Omental fat pad (tissue), 4 donors: ENCODE data around the gene KHDC3L. TPM values are rescaled to one million over a fixed set of nuclear protein-coding genes. Genes with fewer than 3 reads are reported as not detected.

Source experiments
- ATAC-seq: fragments of 150-250 bp; one replicate; pipeline ENCODE4 v1.9.1; 2016; ENCODE audit warnings: mild to moderate bottlenecking, moderate library complexity; ENCODE audit not compliant: low FRiP score
- DNase-seq: peaks from one replicate; pipeline ENCODE4 v3.0.0-alpha.2; 2019; ENCODE audit warnings: low spot score
- CTCF ChIP-seq, 3 donors: fragments of 450-650 bp; IDR thresholded peaks; one replicate each; pipeline ENCODE4 v1.5.1; 2016 to 2017; ENCODE audit warnings: antibody characterized with exemption in 3 of 3, mild to moderate bottlenecking in 3 of 3, moderate library complexity in 2 of 3
- total RNA-seq, 4 donors: library from RNA; depleted of rRNA; stranded (reverse); fragments of >200 nt; gene quantifications; one replicate each; pipeline ENCODE4 v1.1.0, GENCODE V29; 2016

KHDC3L gene
- total RNA-seq, 4 donors from 2014 or later: not detected

GRCh38 chr6:73353636-73354593 is 8.5 kb upstream of the KHDC3L start, which contains the start of gene DPPA5:
TSS of gene DPPA5 (minus strand) at chr6:73354276. CDS start at chr6:73354225, 51 bp downstream.
- TF ChIP-seq CTCF (IDR thresholded peaks at IDR 0.05): no peak
- no peak for DNase-seq
- no peak for ATAC-seq

- ATAC-seq (no peak), DNase-seq (no peak)
- TF ChIP-seq CTCF (IDR thresholded peaks at IDR 0.05): no peak
Observed at GRCh38 chr6:73362869-73363536, 545 bp downstream of the KHDC3L start.

- no peak for ATAC-seq
- DNase-seq: no peak
- TF ChIP-seq CTCF (IDR thresholded peaks at IDR 0.05): no peak
Observed at GRCh38 chr6:73363537-73363875, 1.0 kb downstream of the KHDC3L start.

GRCh38 chr6:73364121-73364520 is 1.7 kb downstream of the KHDC3L start:
- no peak for ATAC-seq
- no peak for DNase-seq
- no peak for TF ChIP-seq CTCF (IDR thresholded peaks at IDR 0.05)

GRCh38 chr6:73364549-73364948 is 2.1 kb downstream of the KHDC3L start:
- TF ChIP-seq CTCF (IDR thresholded peaks at IDR 0.05): no peak
- ATAC-seq: no peak
- DNase-seq: no peak

- no peak for DNase-seq
- no peak for ATAC-seq
- no peak for TF ChIP-seq CTCF (IDR thresholded peaks at IDR 0.05)
Observed at GRCh38 chr6:73367761-73368355, 5.4 kb downstream of the KHDC3L start.
